GM12873 (cell line): ENCODE data around the gene CAMK1D.

Experiments
- TF ChIP-seq, protein P1 (sequence below): IDR thresholded peaks from 2 replicates; pipeline ENCODE4 v1.5.1; 2012; ENCODE audit warnings: low read depth, mild to moderate bottlenecking, moderate library complexity, low read length, control low read depth; ENCODE audit not compliant: insufficient read depth; ENCODE audit errors: missing control alignments

Gene CAMK1D

DNA sequence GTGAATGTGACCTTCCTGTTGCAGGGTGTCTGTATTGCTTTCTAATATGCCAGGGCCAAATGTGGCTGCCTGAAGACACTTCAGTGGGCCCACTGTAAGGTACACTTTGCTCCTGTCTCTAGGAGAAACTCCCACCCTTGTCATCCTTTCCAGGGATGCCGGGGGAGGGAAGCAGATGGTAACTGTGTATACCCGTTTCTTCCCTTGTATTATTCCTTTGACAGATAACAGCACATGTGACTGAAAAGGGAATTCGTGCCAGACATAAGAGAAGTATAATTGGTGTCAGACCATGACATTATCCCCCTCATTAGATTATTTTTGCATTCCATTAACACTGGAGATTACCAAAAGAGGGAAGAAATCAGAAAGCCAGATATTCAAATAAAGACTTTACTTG lies 317.7 kb downstream of the CAMK1D start:
- TF ChIP-seq, protein P1, sequence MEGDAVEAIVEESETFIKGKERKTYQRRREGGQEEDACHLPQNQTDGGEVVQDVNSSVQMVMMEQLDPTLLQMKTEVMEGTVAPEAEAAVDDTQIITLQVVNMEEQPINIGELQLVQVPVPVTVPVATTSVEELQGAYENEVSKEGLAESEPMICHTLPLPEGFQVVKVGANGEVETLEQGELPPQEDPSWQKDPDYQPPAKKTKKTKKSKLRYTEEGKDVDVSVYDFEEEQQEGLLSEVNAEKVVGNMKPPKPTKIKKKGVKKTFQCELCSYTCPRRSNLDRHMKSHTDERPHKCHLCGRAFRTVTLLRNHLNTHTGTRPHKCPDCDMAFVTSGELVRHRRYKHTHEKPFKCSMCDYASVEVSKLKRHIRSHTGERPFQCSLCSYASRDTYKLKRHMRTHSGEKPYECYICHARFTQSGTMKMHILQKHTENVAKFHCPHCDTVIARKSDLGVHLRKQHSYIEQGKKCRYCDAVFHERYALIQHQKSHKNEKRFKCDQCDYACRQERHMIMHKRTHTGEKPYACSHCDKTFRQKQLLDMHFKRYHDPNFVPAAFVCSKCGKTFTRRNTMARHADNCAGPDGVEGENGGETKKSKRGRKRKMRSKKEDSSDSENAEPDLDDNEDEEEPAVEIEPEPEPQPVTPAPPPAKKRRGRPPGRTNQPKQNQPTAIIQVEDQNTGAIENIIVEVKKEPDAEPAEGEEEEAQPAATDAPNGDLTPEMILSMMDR, result no peak

DNA sequence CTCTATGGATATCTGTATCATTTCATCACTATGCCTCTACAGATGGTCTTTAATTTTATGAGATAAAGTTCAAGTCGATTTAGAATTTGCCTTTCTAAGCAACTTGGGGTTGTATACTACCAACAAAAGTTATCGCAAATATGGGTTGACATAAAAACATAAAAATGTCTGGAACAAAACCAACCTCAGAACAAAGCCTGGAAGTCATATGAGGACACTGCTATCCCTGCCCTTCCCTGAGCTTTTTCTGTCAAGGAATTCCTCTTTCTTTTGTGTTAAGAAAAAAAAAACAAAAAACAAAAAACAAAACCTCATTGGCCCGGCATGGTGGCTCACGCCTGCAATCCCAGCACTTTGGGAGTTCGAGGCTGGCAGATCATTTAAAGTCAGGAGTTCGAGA lies 319.3 kb downstream of the CAMK1D start:
- TF ChIP-seq, protein P1, result no peak

DNA sequence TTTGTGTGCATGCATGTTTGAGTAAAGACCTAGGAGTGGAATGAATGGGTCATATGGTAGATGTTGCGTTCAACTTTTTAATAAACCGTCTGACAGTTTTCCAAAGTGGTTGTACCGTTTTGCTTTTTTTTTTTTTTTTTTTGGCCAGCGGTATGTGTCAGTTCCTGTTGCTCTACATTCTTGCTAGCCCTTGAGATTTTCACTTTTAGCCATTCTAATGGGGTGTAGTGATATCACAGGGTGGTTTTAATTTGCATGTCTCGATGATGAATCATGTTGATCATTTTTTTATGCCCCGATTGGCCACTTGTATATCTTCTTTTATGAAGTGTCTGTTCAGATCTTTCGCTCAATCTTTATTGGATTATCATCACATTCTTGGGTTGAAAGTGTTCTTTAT lies 320.7 kb downstream of the CAMK1D start:
- TF ChIP-seq, protein P1, result no peak

DNA sequence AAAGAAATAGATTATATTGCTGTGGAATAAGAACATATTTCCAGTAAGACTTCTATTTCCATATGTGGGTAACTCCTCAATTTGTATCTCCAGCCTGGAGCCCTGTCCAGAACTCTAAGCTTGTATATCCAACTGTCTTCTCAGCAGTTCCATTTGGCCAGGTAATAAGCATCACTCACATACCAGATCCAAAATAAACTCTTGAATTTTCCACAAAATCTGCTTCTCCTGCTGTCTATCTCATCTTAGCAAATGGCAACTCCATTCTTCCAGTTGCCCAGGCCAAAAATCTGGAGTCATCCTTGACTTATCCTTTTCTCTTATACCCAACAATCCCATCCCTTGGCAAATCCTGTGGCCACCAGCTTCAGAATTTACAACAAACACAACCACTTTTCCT lies 325.8 kb downstream of the CAMK1D start:
- TF ChIP-seq, protein P1, result no peak

DNA sequence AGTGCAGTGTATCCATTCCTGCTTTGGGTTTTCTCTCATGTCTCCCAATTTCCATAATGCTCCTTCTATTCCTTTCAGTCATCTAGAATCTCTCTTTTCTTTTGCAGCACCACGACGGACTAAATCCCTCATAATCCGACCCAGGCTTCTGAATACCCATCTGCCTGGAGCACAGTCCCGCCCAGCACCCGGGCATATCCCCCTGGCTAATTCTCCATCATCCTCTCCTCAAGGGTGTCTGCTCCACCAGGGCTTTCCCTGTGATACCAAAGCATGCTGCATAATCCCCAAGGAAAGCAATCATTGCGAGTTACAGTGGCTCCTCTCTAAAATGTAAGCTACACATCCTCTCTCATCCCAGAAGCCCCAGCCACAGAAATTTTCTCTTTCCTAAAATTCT lies 330.3 kb downstream of the CAMK1D start:
- TF ChIP-seq, protein P1, result no peak

DNA sequence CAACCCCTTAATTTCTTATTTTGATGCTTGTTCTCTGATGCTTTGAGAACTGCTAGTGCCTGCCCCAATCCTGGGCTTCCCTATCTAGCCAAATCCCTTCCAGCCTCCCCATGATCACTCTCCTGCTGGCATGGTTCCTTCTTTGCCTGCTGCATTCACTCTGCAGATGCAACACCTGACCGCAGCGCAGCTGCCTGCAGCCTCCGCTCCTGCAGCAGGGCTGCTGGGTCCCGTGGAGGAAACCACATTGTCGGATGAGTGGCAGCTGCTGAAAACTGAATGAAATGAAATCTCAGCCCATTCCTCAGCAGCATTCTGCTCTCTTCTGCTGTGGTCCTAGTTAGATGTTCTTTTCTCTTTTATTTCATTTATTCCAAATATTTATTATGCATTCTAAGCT lies 331.9 kb downstream of the CAMK1D start:
- TF ChIP-seq, protein P1, result no peak

DNA sequence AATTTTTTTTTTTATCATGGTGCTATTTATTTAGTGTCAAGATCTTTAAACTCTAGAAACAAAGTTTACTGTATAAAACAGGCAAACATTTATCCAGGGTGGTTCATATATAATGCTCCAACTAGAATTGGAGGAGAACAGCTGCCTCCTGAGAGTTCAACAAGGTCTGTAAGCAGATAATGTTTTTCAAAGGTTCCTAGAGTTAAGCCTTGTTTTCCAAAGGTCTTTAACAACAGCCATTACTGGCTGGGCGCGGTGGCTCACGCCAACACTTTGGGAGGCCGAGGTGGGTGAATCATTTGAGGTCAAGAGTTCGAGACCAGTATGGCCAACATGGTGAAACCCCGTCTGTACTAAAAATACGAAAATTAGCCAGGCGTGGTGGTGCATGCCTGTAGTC lies 335.4 kb downstream of the CAMK1D start:
- TF ChIP-seq, protein P1, result no peak
